Measurements from ENCODE around the gene MYO6. TPM values are rescaled to one million over a fixed set of nuclear protein-coding genes. Genes with fewer than 3 reads are reported as not detected.

The MYO6 gene
- total and polyA plus RNA-seq, 2 donors from 2014 or later: 32.0 to 114 TPM

GRCh38 chr6:75802366-75802765, 53.3 kb downstream of the MYO6 start:
- no peaks in the 10 kb centered on the region for H3K27me3 ChIP-seq (ENCODE audit: control insufficient read depth, insufficient read depth, low read length)
- FAIRE-seq: no peak
- H3K4me3 ChIP-seq (ENCODE audit: low read length in 3 of 3): no peak overlapping the region
- no peaks in the 10 kb centered on the region for H3K9me3 ChIP-seq (ENCODE audit: control insufficient read depth in 2 of 3, insufficient read depth in 1 of 3, low read length in 3 of 3)
- H3K9ac ChIP-seq (ENCODE audit: low read length in 3 of 3): no peak overlapping the region
- no peaks in the 10 kb centered on the region for H3K36me3 ChIP-seq (ENCODE audit: control insufficient read depth in 2 of 3, insufficient read depth in 3 of 3, low read length in 3 of 3)
- intact Hi-C loops (cut with DNase I): no loop called here
- H3K4me1 ChIP-seq (ENCODE audit: control insufficient read depth in 2 of 3, insufficient read depth in 2 of 3, low read depth in 1 of 3, low read length in 3 of 3): no peaks in the 10 kb centered on the region
- H3K27ac ChIP-seq (ENCODE audit: low read depth in 2 of 2, low read length in 2 of 2): no peak overlapping the region
- no peak for TF ChIP-seq CTCF (IDR thresholded peaks at IDR 0.05; ENCODE audit: borderline replicate concordance, extremely low read depth, insufficient read depth)
- no peak for DNase-seq

- no peak for TF ChIP-seq CTCF (IDR thresholded peaks at IDR 0.05; ENCODE audit: borderline replicate concordance, extremely low read depth, insufficient read depth)
- Histone ChIP-seq H3K27ac (ENCODE audit: low read depth in 2 of 2, low read length in 2 of 2) (no peak overlapping the region), H3K36me3 (ENCODE audit: control insufficient read depth in 2 of 3, insufficient read depth in 3 of 3, low read length in 3 of 3) (no peaks in the 10 kb centered on the region), H3K4me1 (ENCODE audit: control insufficient read depth in 2 of 3, insufficient read depth in 2 of 3, low read depth in 1 of 3, low read length in 3 of 3) (peaks cover 0 to 5% (median 5%) of the 10 kb centered on the region in 3 donors), H3K27me3 (ENCODE audit: control insufficient read depth, insufficient read depth, low read length) (no peaks in the 10 kb centered on the region), H3K9ac (ENCODE audit: low read length in 3 of 3) (no peak overlapping the region), H3K4me3 (ENCODE audit: low read length in 3 of 3) (no peak overlapping the region), H3K9me3 (ENCODE audit: control insufficient read depth in 2 of 3, insufficient read depth in 1 of 3, low read length in 3 of 3) (no peaks in the 10 kb centered on the region)
- no peak for DNase-seq
- FAIRE-seq: no peak
- intact Hi-C loops (cut with DNase I): no loop called here
Measured at GRCh38 chr6:75808507-75808906, 59.5 kb downstream of the MYO6 start.

DNA sequence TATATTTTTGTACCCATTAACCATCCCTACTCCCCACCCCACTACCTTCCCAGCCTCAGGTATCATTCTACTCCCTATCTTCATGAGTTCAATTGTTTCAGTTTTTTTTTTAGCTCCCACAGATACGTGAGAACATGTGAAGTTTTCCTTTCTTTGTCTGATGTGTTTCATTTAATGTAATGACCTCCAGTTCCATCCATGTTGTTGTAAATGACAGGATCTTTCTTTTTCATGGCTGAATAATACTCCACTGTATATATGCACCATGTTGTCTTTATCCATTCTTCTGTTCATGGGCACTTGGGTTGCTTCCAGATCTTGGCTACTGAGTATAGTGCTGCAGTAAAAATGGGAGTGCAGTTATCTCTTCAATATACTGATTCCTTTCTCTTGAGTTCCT, 63.5 kb downstream of the MYO6 start:
- FAIRE-seq (no peak), DNase-seq (no peak)
- Histone ChIP-seq H3K4me3 (ENCODE audit: low read length in 3 of 3) (no peak overlapping the region), H3K9me3 (ENCODE audit: control insufficient read depth in 2 of 3, insufficient read depth in 1 of 3, low read length in 3 of 3) (no peaks in the 10 kb centered on the region), H3K4me1 (ENCODE audit: control insufficient read depth in 2 of 3, insufficient read depth in 2 of 3, low read depth in 1 of 3, low read length in 3 of 3) (peaks cover 0 to 5% (median 5%) of the 10 kb centered on the region in 3 donors), H3K27ac (ENCODE audit: low read depth in 2 of 2, low read length in 2 of 2) (no peak overlapping the region), H3K27me3 (ENCODE audit: control insufficient read depth, insufficient read depth, low read length) (no peaks in the 10 kb centered on the region), H3K36me3 (ENCODE audit: control insufficient read depth in 2 of 3, insufficient read depth in 3 of 3, low read length in 3 of 3) (no peaks in the 10 kb centered on the region), H3K9ac (ENCODE audit: low read length in 3 of 3) (no peak overlapping the region)
- intact Hi-C loops (cut with DNase I): no loop called here
- no peak for TF ChIP-seq CTCF (IDR thresholded peaks at IDR 0.05; ENCODE audit: borderline replicate concordance, extremely low read depth, insufficient read depth)

All from kidney (tissue), 14 donors.